Activated B cell treated with CpG ODN at 0.5 μM for 24 hours (primary cell): Measurements from ENCODE around the gene UBE3D. TPM values are rescaled to one million over a fixed set of nuclear protein-coding genes. Genes with fewer than 3 reads are reported as not detected.

ENCODE experiments used
- ATAC-seq: fragments of 200-7000 bp; cut with Tn5 transposase; one replicate; pipeline ENCODE4 v1.10.0; 2021; ENCODE audit warnings: low read depth, mild to moderate bottlenecking, moderate library complexity
- CTCF ChIA-PET: fragments of 350-600 bp; sonication (Branson Sonifier 250); formaldehyde crosslinking; loops from one replicate; lab custom pipeline; 2021; ENCODE audit warnings: antibody characterized with exemption; lab: Charles Lee
- POLR2A ChIA-PET: fragments of 350-600 bp; sonication (Branson Sonifier 250); formaldehyde crosslinking; loops from one replicate; lab custom pipeline; 2021; ENCODE audit warnings: antibody characterized with exemption; lab: Charles Lee
- DNase-seq: peaks from one replicate; pipeline ENCODE4 v3.0.0; 2022
- H3K27ac Mint-ChIP-seq: one replicate; pipeline ENCODE4 v1.8.0; 2020; ENCODE audit warnings: mixed read lengths
- H3K27me3 Mint-ChIP-seq: one replicate; pipeline ENCODE4 v1.8.0; 2021; ENCODE audit warnings: mixed read lengths
- H3K36me3 Mint-ChIP-seq: one replicate; pipeline ENCODE4 v1.8.0; 2021; ENCODE audit warnings: low read depth, mixed read lengths
- H3K4me1 Mint-ChIP-seq: one replicate; pipeline ENCODE4 v1.8.0; 2021; ENCODE audit warnings: mixed read lengths
- H3K4me3 Mint-ChIP-seq: one replicate; pipeline ENCODE4 v1.8.0; 2020; ENCODE audit warnings: mild to moderate bottlenecking, mixed read lengths
- H3K9me3 Mint-ChIP-seq: one replicate; pipeline ENCODE4 v1.8.0; 2020; ENCODE audit warnings: mixed read lengths
- intact Hi-C: fragments of 100-400 bp; cut with micrococcal nuclease; formaldehyde crosslinking; loops from one replicate; pipeline ENCODE4 v1.15.1; 2024
- total RNA-seq: library from RNA; stranded (reverse); gene quantifications from 2 replicates; pipeline ENCODE4 v1.2.3, GENCODE V29; 2022
- TF ChIP-seq, protein P1 (sequence below): fragments of 200-600 bp; IDR thresholded peaks from one replicate; pipeline ENCODE4 v1.8.0; 2022; ENCODE audit warnings: antibody characterized with exemption, mild to moderate bottlenecking

UBE3D gene
- total RNA-seq, 1 donor from 2014 or later = 9.3 TPM

GRCh38 chr6:82915666-82916065 is 150.0 kb downstream of the UBE3D start:
- Mint-ChIP-seq H3K4me1 (no peaks in the 10 kb centered on the region), H3K9me3 (peaks cover 5% of the 10 kb centered on the region), H3K27me3 (no peaks in the 10 kb centered on the region), H3K4me3 (no peak overlapping the region), H3K27ac (no peak overlapping the region), H3K36me3 (peaks cover 27% of the 10 kb centered on the region)
- ATAC-seq = no peak
- intact Hi-C loops = no loop called here
- no peak for DNase-seq
- TF ChIP-seq, protein P1, sequence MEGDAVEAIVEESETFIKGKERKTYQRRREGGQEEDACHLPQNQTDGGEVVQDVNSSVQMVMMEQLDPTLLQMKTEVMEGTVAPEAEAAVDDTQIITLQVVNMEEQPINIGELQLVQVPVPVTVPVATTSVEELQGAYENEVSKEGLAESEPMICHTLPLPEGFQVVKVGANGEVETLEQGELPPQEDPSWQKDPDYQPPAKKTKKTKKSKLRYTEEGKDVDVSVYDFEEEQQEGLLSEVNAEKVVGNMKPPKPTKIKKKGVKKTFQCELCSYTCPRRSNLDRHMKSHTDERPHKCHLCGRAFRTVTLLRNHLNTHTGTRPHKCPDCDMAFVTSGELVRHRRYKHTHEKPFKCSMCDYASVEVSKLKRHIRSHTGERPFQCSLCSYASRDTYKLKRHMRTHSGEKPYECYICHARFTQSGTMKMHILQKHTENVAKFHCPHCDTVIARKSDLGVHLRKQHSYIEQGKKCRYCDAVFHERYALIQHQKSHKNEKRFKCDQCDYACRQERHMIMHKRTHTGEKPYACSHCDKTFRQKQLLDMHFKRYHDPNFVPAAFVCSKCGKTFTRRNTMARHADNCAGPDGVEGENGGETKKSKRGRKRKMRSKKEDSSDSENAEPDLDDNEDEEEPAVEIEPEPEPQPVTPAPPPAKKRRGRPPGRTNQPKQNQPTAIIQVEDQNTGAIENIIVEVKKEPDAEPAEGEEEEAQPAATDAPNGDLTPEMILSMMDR = no peak
- ChIA-PET POLR2A (no interaction called here), CTCF (no interaction called here)

GRCh38 chr6:82914511-82914910 is 151.1 kb downstream of the UBE3D start:
- ChIA-PET POLR2A (no interaction called here), CTCF (no interaction called here)
- no peaks in the 10 kb centered on the region for H3K4me1 Mint-ChIP-seq
- no peak overlapping the region for H3K4me3 Mint-ChIP-seq
- DNase-seq (no peak), ATAC-seq (no peak)
- TF ChIP-seq, protein P1 = no peak
- H3K9me3 Mint-ChIP-seq = peaks cover 5% of the 10 kb centered on the region
- H3K36me3 Mint-ChIP-seq = peaks cover 23% of the 10 kb centered on the region
- H3K27me3 Mint-ChIP-seq = no peaks in the 10 kb centered on the region
- intact Hi-C loops = no loop called here
- no peak overlapping the region for H3K27ac Mint-ChIP-seq

- no peaks in the 10 kb centered on the region for H3K9me3 Mint-ChIP-seq
- ATAC-seq = no peak
- intact Hi-C loops = no loop called here
- ChIA-PET CTCF (no interaction called here), POLR2A (no interaction called here)
- no peak for DNase-seq
- no peaks in the 10 kb centered on the region for H3K4me1 Mint-ChIP-seq
- H3K27ac Mint-ChIP-seq = no peak overlapping the region
- no peaks in the 10 kb centered on the region for H3K27me3 Mint-ChIP-seq
- TF ChIP-seq, protein P1 = no peak
- no peak overlapping the region for H3K4me3 Mint-ChIP-seq
- peaks cover 9% of the 10 kb centered on the region for H3K36me3 Mint-ChIP-seq
Measured at GRCh38 chr6:82910820-82911219, 154.8 kb downstream of the UBE3D start.

DNA sequence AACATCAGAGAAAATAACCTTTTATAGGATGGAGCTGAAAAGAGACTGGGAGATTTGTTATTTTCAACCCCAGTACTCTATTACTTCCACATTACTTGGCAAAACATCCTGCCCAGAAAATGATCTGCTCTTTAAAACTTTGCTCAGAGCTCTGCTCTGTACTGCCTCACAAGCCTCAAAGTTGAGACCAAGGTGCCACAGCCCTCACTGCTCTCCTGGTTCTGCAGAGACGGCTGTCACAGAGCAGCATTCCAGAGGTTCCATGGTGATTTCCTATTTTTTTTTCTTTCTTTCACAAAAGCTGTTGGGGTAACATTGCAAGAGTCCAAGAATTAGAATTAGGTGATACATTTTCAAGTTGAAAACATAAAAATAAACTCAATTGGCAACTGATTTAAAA is 155.2 kb downstream of the UBE3D start:
- no peak for DNase-seq
- TF ChIP-seq, protein P1 = no peak
- Mint-ChIP-seq H3K9me3 (no peaks in the 10 kb centered on the region), H3K27ac (no peak overlapping the region), H3K4me1 (no peaks in the 10 kb centered on the region), H3K36me3 (peaks cover 9% of the 10 kb centered on the region), H3K27me3 (no peaks in the 10 kb centered on the region), H3K4me3 (no peak overlapping the region)
- POLR2A ChIA-PET = no interaction called here
- intact Hi-C loops = no loop called here
- ATAC-seq = no peak
- CTCF ChIA-PET = no interaction called here

DNA sequence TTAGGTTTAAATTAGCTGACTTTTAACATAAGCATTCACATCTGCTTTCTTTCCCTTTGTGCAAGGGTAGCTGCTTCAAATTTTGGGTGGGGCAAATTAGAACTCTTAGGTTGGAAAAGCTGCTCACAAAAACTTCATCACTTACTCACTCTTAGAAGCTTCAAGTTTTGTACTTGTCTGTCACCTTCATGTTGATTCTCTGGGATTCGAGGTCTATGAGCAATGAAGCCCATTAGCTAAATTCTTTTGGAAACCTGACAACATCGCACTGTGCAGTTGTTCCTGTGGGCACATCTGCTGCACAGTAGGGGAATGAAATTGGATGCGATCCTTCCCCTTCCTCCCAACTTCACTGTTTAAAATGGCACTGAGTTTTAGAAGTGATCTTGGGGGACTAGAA is 156.1 kb downstream of the UBE3D start:
- Mint-ChIP-seq H3K36me3 (peaks cover 7% of the 10 kb centered on the region), H3K4me1 (no peaks in the 10 kb centered on the region), H3K27me3 (no peaks in the 10 kb centered on the region), H3K27ac (no peak overlapping the region), H3K9me3 (no peaks in the 10 kb centered on the region), H3K4me3 (no peak overlapping the region)
- no peak for ATAC-seq
- DNase-seq = no peak
- CTCF ChIA-PET = no interaction called here
- POLR2A ChIA-PET = no interaction called here
- TF ChIP-seq, protein P1 = no peak
- intact Hi-C loops = no loop called here
